NB4 (cell line): ENCODE results near the gene CRACDL.

ENCODE experiments used
- MYC ChIP-seq: IDR thresholded peaks from 2 replicates; pipeline ENCODE4 v1.6.1; 2011; ENCODE audit warnings: low read depth, low read length
- POLR2A ChIP-seq: IDR thresholded peaks from 2 replicates; pipeline ENCODE4 v1.6.1; 2011; ENCODE audit warnings: mild to moderate bottlenecking; ENCODE audit not compliant: insufficient read length; ENCODE audit errors: extremely low read depth
- TF ChIP-seq, protein P1 (sequence below): IDR thresholded peaks from one replicate; pipeline ENCODE4 v1.5.1; 2012; ENCODE audit warnings: low read depth, low read length
- TF ChIP-seq, protein P2 (sequence below): IDR thresholded peaks from 2 replicates; pipeline ENCODE4 v1.6.1; 2011; ENCODE audit warnings: low read depth, low read length

DNA sequence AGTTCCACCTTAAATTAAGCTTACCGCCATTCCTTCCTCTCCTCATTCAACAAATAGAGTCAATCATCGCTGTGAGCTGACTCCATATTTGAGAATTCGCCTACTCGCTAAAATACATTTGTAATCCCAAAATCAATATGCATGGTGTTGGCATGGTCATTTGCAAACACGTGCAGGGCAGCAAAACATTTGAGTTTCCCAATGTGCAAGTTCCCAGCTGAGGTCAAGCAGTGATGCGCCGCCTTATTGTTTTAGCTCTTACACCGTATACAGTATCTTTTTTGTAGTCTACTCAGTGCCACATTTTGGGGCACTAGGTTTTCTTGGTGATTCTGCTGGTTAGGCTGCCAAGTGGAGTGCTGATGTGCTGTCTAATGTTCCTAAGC lies 131.8 kb downstream of the CRACDL start:
- TF ChIP-seq, protein P1, sequence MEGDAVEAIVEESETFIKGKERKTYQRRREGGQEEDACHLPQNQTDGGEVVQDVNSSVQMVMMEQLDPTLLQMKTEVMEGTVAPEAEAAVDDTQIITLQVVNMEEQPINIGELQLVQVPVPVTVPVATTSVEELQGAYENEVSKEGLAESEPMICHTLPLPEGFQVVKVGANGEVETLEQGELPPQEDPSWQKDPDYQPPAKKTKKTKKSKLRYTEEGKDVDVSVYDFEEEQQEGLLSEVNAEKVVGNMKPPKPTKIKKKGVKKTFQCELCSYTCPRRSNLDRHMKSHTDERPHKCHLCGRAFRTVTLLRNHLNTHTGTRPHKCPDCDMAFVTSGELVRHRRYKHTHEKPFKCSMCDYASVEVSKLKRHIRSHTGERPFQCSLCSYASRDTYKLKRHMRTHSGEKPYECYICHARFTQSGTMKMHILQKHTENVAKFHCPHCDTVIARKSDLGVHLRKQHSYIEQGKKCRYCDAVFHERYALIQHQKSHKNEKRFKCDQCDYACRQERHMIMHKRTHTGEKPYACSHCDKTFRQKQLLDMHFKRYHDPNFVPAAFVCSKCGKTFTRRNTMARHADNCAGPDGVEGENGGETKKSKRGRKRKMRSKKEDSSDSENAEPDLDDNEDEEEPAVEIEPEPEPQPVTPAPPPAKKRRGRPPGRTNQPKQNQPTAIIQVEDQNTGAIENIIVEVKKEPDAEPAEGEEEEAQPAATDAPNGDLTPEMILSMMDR: no peak
- TF ChIP-seq POLR2A: no peak
- TF ChIP-seq, protein P2, sequence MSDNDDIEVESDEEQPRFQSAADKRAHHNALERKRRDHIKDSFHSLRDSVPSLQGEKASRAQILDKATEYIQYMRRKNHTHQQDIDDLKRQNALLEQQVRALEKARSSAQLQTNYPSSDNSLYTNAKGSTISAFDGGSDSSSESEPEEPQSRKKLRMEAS: 0 out of 2 replicates have a peak, but pooled peaks have one; percentile 14
- no peak for TF ChIP-seq MYC
